ENCODE data around the gene ADARB1.

- TF ChIP-seq ZFP30 (CRISPR knock-in tag; IDR thresholded peaks at IDR 0.05) (no peak), OSR1 (CRISPR knock-in tag; IDR thresholded peaks at IDR 0.05) (no peak), PPARA (CRISPR knock-in tag; IDR thresholded peaks at IDR 0.05; ENCODE audit: borderline replicate concordance) (no peak), ZFP3 (CRISPR knock-in tag; IDR thresholded peaks at IDR 0.05) (no peak), TSHZ2 (CRISPR knock-in tag; IDR thresholded peaks at IDR 0.05) (no peak), BACH2 (CRISPR knock-in tag; IDR thresholded peaks at IDR 0.05; ENCODE audit: borderline replicate concordance) (no peak), TOX (CRISPR knock-in tag; IDR thresholded peaks at IDR 0.05; ENCODE audit: borderline replicate concordance) (no peak), ZNF70 (CRISPR knock-in tag; IDR thresholded peaks at IDR 0.05) (no peak), CSDC2 (CRISPR knock-in tag; IDR thresholded peaks at IDR 0.05) (no peak), ISL1 (CRISPR knock-in tag; IDR thresholded peaks at IDR 0.05) (no peak), RARB (CRISPR knock-in tag; IDR thresholded peaks at IDR 0.05) (no peak), ZNF8 (CRISPR knock-in tag; IDR thresholded peaks at IDR 0.05) (no peak), PATZ1 (CRISPR knock-in tag; IDR thresholded peaks at IDR 0.05; ENCODE audit: borderline replicate concordance) (no peak), SNAI2 (CRISPR knock-in tag; IDR thresholded peaks at IDR 0.05) (no peak)
These were observed 105.3 kb downstream of the ADARB1 start for GRCh38 chr21:45179568-45180245.
